Endothelial cell of umbilical vein (primary cell): Measurements from ENCODE around the gene ST6GAL2. TPM values are rescaled to one million over a fixed set of nuclear protein-coding genes. Genes with fewer than 3 reads are reported as not detected.

Experiments used
- BruUV-seq: library from RNA; stranded (reverse); fragments of 400-500 nt; replicated peaks from 2 replicates; lab custom pipeline; 2021; lab: Mats Ljungman, UMichigan
- CTCF ChIA-PET: fragments of 300-600, 350-600 bp; sonication (Branson Sonifier 250); formaldehyde crosslinking; loops from one replicate; lab custom pipeline; 2021; ENCODE audit warnings: antibody characterized with exemption, inconsistent platforms; lab: Charles Lee
- POLR2A ChIA-PET: fragments of 300-600, 350-600 bp; sonication (Branson Sonifier 250); formaldehyde crosslinking; loops from one replicate; lab custom pipeline; 2021; ENCODE audit warnings: antibody characterized with exemption, inconsistent platforms; lab: Charles Lee
- DNase-seq: peaks from one replicate; pipeline ENCODE4 v3.0.0-alpha.2; 2011; ENCODE audit warnings: low read depth, low spot score
- FAIRE-seq: peaks from 2 replicates; lab custom pipeline; 2011; peaks lifted over from hg19 to GRCh38; lab: Jason Lieb, UNC
- H2AFZ ChIP-seq: 2 replicates; pipeline ENCODE4 v1.6.0; 2012; ENCODE audit warnings: low read depth, low read length, control low read depth, inconsistent platforms
- H3K27ac ChIP-seq: 2 replicates; pipeline ENCODE4 v1.5.1; 2011; ENCODE audit warnings: low read depth, mild to moderate bottlenecking, control low read depth, low read length, moderate library complexity; ENCODE audit not compliant: insufficient read depth
- H3K27me3 ChIP-seq, 2 experiments: 2 replicates each; pipeline versions ENCODE4 v1.6.0 to v1.6.1; 2011; ENCODE audit warnings: low read length in 2 of 2, mixed read lengths in 1 of 2; ENCODE audit not compliant: control insufficient read depth in 2 of 2, insufficient read depth in 2 of 2
- H3K36me3 ChIP-seq, 2 experiments: 2 replicates in 1 of 2; 3 replicates in 1 of 2; pipeline ENCODE4 v1.5.1; 2011; ENCODE audit warnings: low read length in 2 of 2, mild to moderate bottlenecking in 1 of 2, moderate library complexity in 1 of 2; ENCODE audit not compliant: control insufficient read depth in 2 of 2, insufficient read depth in 2 of 2; ENCODE audit errors: extremely low read depth in 1 of 2
- H3K4me1 ChIP-seq: 3 replicates; pipeline ENCODE4 v1.5.1; 2011; ENCODE audit warnings: mild to moderate bottlenecking, low read length; ENCODE audit not compliant: control insufficient read depth, insufficient read depth; ENCODE audit errors: extremely low read depth
- H3K4me2 ChIP-seq: 2 replicates; pipeline ENCODE4 v1.6.1; 2011; ENCODE audit warnings: low read length, control low read depth, mixed read lengths; ENCODE audit not compliant: insufficient read depth
- H3K4me3 ChIP-seq, 3 experiments: fragments of 200-600 bp in 1 of 3; sonication (generic), shearing (Covaris generic) in 1 of 3; replicated peaks in 1 of 3; 2 replicates each; pipeline ENCODE4 v1.5.1; 2011 to 2016; ENCODE audit warnings: control low read depth in 3 of 3, low read length in 3 of 3, mild to moderate bottlenecking in 2 of 3, inconsistent platforms in 1 of 3, low read depth in 1 of 3, moderate library complexity in 1 of 3; ENCODE audit not compliant: insufficient read depth in 1 of 3
- H3K79me2 ChIP-seq: 2 replicates; pipeline ENCODE4 v1.6.0; 2012; ENCODE audit warnings: low read length, inconsistent platforms; ENCODE audit not compliant: control insufficient read depth, insufficient read depth
- H3K9ac ChIP-seq: replicated peaks from 2 replicates; pipeline ENCODE3; 2011; ENCODE audit warnings: low read length, control low read depth; ENCODE audit not compliant: insufficient read depth; ENCODE audit errors: extremely low read depth
- H3K9me1 ChIP-seq: replicated peaks from 3 replicates; pipeline ENCODE4 v1.6.0; 2011; ENCODE audit warnings: mild to moderate bottlenecking, low read length; ENCODE audit not compliant: control insufficient read depth, insufficient read depth; ENCODE audit errors: extremely low read depth
- H3K9me3 ChIP-seq: replicated peaks from 2 replicates; pipeline ENCODE4 v1.5.1; 2012; ENCODE audit warnings: low read length, inconsistent platforms; ENCODE audit not compliant: control insufficient read depth, insufficient read depth
- H4K20me1 ChIP-seq: replicated peaks from 2 replicates; pipeline ENCODE3; 2011; ENCODE audit warnings: mild to moderate bottlenecking, low read length; ENCODE audit not compliant: control insufficient read depth, insufficient read depth; ENCODE audit errors: extremely low read depth
- CTCF ChIP-seq, 2 donors: IDR thresholded peaks; 1 replicate in 1 of 2; 2 replicates in 1 of 2; pipeline ENCODE4 v1.5.1; 2011; ENCODE audit warnings: low read length in 2 of 2, mild to moderate bottlenecking in 2 of 2, moderate library complexity in 2 of 2, control low read depth in 1 of 2, inconsistent platforms in 1 of 2, low read depth in 1 of 2; ENCODE audit not compliant: insufficient read depth in 1 of 2; ENCODE audit errors: extremely low read depth in 1 of 2
- EZH2 ChIP-seq: IDR thresholded peaks from 2 replicates; pipeline ENCODE4 v1.6.1; 2012; ENCODE audit warnings: borderline replicate concordance, low read depth, mild to moderate bottlenecking, moderate library complexity, low read length, inconsistent platforms; ENCODE audit not compliant: severe bottlenecking
- GATA2 ChIP-seq: IDR thresholded peaks from 2 replicates; pipeline ENCODE4 v1.7.0; 2011; ENCODE audit warnings: low read depth, mild to moderate bottlenecking, moderate library complexity, mixed read lengths, low read length; ENCODE audit not compliant: insufficient read length, insufficient read depth
- JUN ChIP-seq: IDR thresholded peaks from 2 replicates; pipeline ENCODE4 v1.6.1; 2011; ENCODE audit warnings: borderline replicate concordance, low read depth; ENCODE audit not compliant: insufficient read length, insufficient read depth
- MAX ChIP-seq: IDR thresholded peaks from 2 replicates; pipeline ENCODE4 v1.6.1; 2011; ENCODE audit not compliant: insufficient read depth, insufficient read length
- MYC ChIP-seq: IDR thresholded peaks from one replicate; pipeline ENCODE4 v1.6.1; 2011; ENCODE audit warnings: mild to moderate bottlenecking, low read depth, low read length
- POLR2A ChIP-seq: IDR thresholded peaks from 2 replicates; pipeline ENCODE4 v1.6.1; 2012; ENCODE audit warnings: low read depth, mild to moderate bottlenecking, control low read depth, low read length
- POLR2AphosphoS5 ChIP-seq: IDR thresholded peaks from 2 replicates; pipeline ENCODE4 v1.6.1; 2012; ENCODE audit warnings: low read depth, mild to moderate bottlenecking, control low read depth, low read length, moderate library complexity; ENCODE audit not compliant: insufficient read depth
- dilution Hi-C: fragments of 300-500 bp; cut with MboI; formaldehyde crosslinking; loops from one replicate; pipeline ENCODE4 v1.15.0; 2019; ENCODE audit warnings: low sequenced_read_pairs; ENCODE audit not compliant: extremely low pct_ligation_motif_present
- intact Hi-C: fragments of 100-400 bp; cut with micrococcal nuclease; formaldehyde crosslinking; loops from one replicate; pipeline ENCODE4 v1.10.0; 2022
- polyA plus RNA-seq, 4 experiments: library from polyadenylated mRNA; depleted of rRNA in 3 of 4; stranded (reverse) in 3 of 4; unstranded in 1 of 4; fragments of >200 nt; gene quantifications; 2 replicates each; pipeline versions ENCODE4 v1.2.1 to v1.2.3, GENCODE V29; 2011 to 2012; ENCODE audit warnings: missing spikeins in 1 of 4
- total RNA-seq: library from RNA; stranded (reverse); gene quantifications from 2 replicates; pipeline ENCODE4 v1.2.3, GENCODE V29; 2021

Gene ST6GAL2
- total and polyA plus RNA-seq, 2 donors (not counting 3 experiments of a cell fraction or from before 2014, with no cell fraction given) = not detected

DNA sequence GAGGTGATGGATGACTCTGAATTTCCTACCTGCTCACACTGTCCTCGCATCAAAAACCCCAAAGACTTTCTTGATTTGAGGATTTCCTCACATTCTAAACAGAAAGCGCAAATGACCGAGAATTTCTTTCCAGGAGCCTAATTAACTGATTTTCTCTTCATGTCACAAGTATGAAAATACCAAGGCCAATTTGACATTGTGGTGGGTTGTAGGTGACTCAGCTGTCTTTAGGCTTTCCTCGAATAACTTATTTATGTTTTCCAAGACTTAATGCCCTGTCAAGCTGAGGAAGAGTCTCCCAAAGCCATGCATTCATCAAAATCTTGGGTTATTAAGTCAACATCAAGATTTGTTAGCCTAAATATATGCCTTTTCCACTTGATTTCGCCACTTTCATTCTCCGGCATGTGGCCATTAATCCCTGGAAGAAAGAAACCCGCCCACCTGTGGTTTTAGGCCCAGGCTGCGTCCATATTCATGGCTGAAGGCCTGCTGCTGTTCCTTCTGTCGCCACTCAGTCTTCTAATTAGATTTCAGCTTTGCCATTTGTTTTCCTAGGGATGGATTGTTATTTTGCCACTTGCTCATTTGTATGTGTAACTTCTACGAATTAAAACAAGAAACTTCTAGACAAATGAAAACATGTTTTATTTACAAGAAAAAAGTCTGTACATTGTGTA lies 84.9 kb downstream of the ST6GAL2 start:
- no peaks in the 10 kb centered on the region for H3K9me1 ChIP-seq
- no peaks in the 10 kb centered on the region for H3K4me1 ChIP-seq
- BruUV-seq = no TSS peak
- no peaks in the 10 kb centered on the region for H3K27me3 ChIP-seq
- H3K4me2 ChIP-seq = no peak overlapping the region
- POLR2A ChIA-PET = no interaction called here
- no peak overlapping the region for H3K9ac ChIP-seq
- no peak overlapping the region for H2AFZ ChIP-seq
- no peak overlapping the region for H3K4me3 ChIP-seq
- no peak overlapping the region for H3K27ac ChIP-seq
- peaks cover 4% of the 10 kb centered on the region for H3K9me3 ChIP-seq
- no peaks in the 10 kb centered on the region for H3K79me2 ChIP-seq
- CTCF ChIA-PET = no interaction called here
- DNase-seq (no peak), FAIRE-seq (no peak)
- intact Hi-C loops = no loop called here
- TF ChIP-seq EZH2 (no peak), GATA2 (no peak), POLR2AphosphoS5 (no peak)
- no peaks in the 10 kb centered on the region for H3K36me3 ChIP-seq
- no peaks in the 10 kb centered on the region for H4K20me1 ChIP-seq
- dilution Hi-C loops = no loop called here

DNA sequence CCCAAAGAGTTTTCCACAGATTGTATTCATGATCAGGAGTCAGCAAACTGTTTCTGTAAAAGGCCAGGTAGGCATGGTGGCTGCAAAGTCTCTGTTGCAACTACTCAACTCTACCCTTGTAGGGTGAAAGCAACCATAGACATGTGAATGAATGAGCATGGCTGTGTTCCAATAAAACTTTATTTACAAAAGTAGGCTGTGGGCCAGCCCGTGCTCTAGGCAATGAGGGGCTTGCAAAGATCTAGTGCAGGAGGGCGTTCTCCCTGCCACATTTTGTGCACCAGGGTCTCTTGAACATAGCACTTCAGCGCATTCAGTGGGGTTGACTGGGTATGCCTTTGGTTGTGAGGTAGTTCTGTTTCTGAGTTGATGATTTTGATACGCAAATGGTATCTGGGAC lies 85.8 kb downstream of the ST6GAL2 start:
- no TSS peak for BruUV-seq
- CTCF ChIA-PET = no interaction called here
- Histone ChIP-seq H3K9ac (no peak overlapping the region), H3K36me3 (no peaks in the 10 kb centered on the region), H3K27me3 (no peaks in the 10 kb centered on the region), H3K27ac (no peak overlapping the region), H2AFZ (no peak overlapping the region), H3K79me2 (no peaks in the 10 kb centered on the region), H3K4me1 (no peaks in the 10 kb centered on the region), H3K4me3 (no peak overlapping the region), H4K20me1 (no peaks in the 10 kb centered on the region), H3K9me1 (no peaks in the 10 kb centered on the region), H3K4me2 (no peak overlapping the region), H3K9me3 (peaks cover 4% of the 10 kb centered on the region)
- dilution Hi-C loops (no loop called here), intact Hi-C loops (no loop called here)
- no peak for TF ChIP-seq POLR2AphosphoS5
- TF ChIP-seq MYC = no peak
- TF ChIP-seq MAX = no peak
- no peak for TF ChIP-seq JUN
- TF ChIP-seq EZH2 = no peak
- TF ChIP-seq POLR2A = no peak
- TF ChIP-seq GATA2 = no peak
- TF ChIP-seq CTCF (IDR thresholded peaks at IDR 0.05; ENCODE audit: extremely low read depth in 1 of 2, insufficient read depth in 1 of 2, low read depth in 1 of 2, low read length in 2 of 2) = no peak
- no peak for FAIRE-seq
- POLR2A ChIA-PET = no interaction called here
- no peak for DNase-seq
